HEK293 (cell line): ENCODE measurements around the gene TRIM72.

Experiments used
- IKZF3 ChIP-seq: fragments of 450-650 bp; IDR thresholded peaks from 2 replicates; pipeline ENCODE4 v1.5.0; 2018; ENCODE audit warnings: missing biosample characterization, mild to moderate bottlenecking, missing genetic modification characterization, moderate library complexity
- REPIN1 ChIP-seq: fragments of 450-650 bp; formaldehyde crosslinking; IDR thresholded peaks from 2 replicates; pipeline ENCODE4 v1.5.1; 2017; ENCODE audit warnings: missing biosample characterization, missing genetic modification characterization, low read depth
- REST ChIP-seq: fragments of 450-650 bp; formaldehyde crosslinking; IDR thresholded peaks from 2 replicates; pipeline ENCODE4 v1.5.1; 2016; ENCODE audit warnings: missing biosample characterization, missing genetic modification characterization
- TCF7L2 ChIP-seq: IDR thresholded peaks from 2 replicates; pipeline ENCODE4 v1.6.1; 2011; ENCODE audit warnings: low read depth, mild to moderate bottlenecking, inconsistent platforms, low read length, moderate library complexity, borderline replicate concordance
- ZEB2 ChIP-seq: fragments of 450-650 bp; formaldehyde crosslinking; IDR thresholded peaks from 2 replicates; pipeline ENCODE4 v1.5.1; 2016; ENCODE audit warnings: missing biosample characterization, missing genetic modification characterization
- ZNF112 ChIP-seq: fragments of 450-650 bp; formaldehyde crosslinking; IDR thresholded peaks from 2 replicates; pipeline ENCODE4 v1.5.0; 2017; ENCODE audit warnings: missing biosample characterization, missing genetic modification characterization
- ZNF114 ChIP-seq: fragments of 450-650 bp; formaldehyde crosslinking; IDR thresholded peaks from 2 replicates; pipeline ENCODE4 v1.5.0; 2017; ENCODE audit warnings: missing biosample characterization, missing genetic modification characterization
- ZNF132 ChIP-seq: fragments of 450-650 bp; formaldehyde crosslinking; IDR thresholded peaks from 2 replicates; pipeline ENCODE4 v1.5.1; 2017; ENCODE audit warnings: missing biosample characterization, missing genetic modification characterization, borderline replicate concordance
- ZNF133 ChIP-seq: fragments of 450-650 bp; formaldehyde crosslinking; IDR thresholded peaks from 2 replicates; pipeline ENCODE4 v1.5.1; 2016; ENCODE audit warnings: missing biosample characterization, missing genetic modification characterization
- ZNF140 ChIP-seq: fragments of 450-650 bp; formaldehyde crosslinking; IDR thresholded peaks from 2 replicates; pipeline ENCODE4 v1.5.1; 2016; ENCODE audit warnings: missing biosample characterization, missing genetic modification characterization
- ZNF157 ChIP-seq: fragments of 450-650 bp; formaldehyde crosslinking; IDR thresholded peaks from 2 replicates; pipeline ENCODE4 v1.5.1; 2016; ENCODE audit warnings: missing biosample characterization, missing genetic modification characterization
- ZNF211 ChIP-seq: fragments of 450-650 bp; formaldehyde crosslinking; IDR thresholded peaks from 2 replicates; pipeline ENCODE4 v1.5.1; 2016; ENCODE audit warnings: low read depth, missing biosample characterization, missing genetic modification characterization
- ZNF26 ChIP-seq: fragments of 450-650 bp; formaldehyde crosslinking; IDR thresholded peaks from 2 replicates; pipeline ENCODE4 v1.5.1; 2016; ENCODE audit warnings: missing biosample characterization, missing genetic modification characterization
- ZNF292 ChIP-seq: fragments of 450-650 bp; formaldehyde crosslinking; IDR thresholded peaks from 2 replicates; pipeline ENCODE4 v1.5.1; 2016; ENCODE audit warnings: low read depth, missing biosample characterization, missing genetic modification characterization, borderline replicate concordance
- ZNF324 ChIP-seq: fragments of 450-650 bp; formaldehyde crosslinking; IDR thresholded peaks from 2 replicates; pipeline ENCODE4 v1.5.1; 2016; ENCODE audit warnings: missing biosample characterization, missing genetic modification characterization
- ZNF362 ChIP-seq: fragments of 450-650 bp; formaldehyde crosslinking; IDR thresholded peaks from 2 replicates; pipeline ENCODE4 v1.5.1; 2016; ENCODE audit warnings: missing biosample characterization, missing genetic modification characterization
- ZNF488 ChIP-seq: fragments of 450-650 bp; formaldehyde crosslinking; IDR thresholded peaks from 2 replicates; pipeline ENCODE4 v1.5.1; 2016; ENCODE audit warnings: missing biosample characterization, missing genetic modification characterization
- ZNF513 ChIP-seq: fragments of 450-650 bp; IDR thresholded peaks from 2 replicates; pipeline ENCODE4 v1.5.1; 2018; ENCODE audit warnings: missing biosample characterization, missing genetic modification characterization
- ZNF521 ChIP-seq: fragments of 450-650 bp; formaldehyde crosslinking; IDR thresholded peaks from 2 replicates; pipeline ENCODE4 v1.5.1; 2017; ENCODE audit warnings: missing biosample characterization, mild to moderate bottlenecking, missing genetic modification characterization
- ZNF549 ChIP-seq: fragments of 450-650 bp; IDR thresholded peaks from 2 replicates; pipeline ENCODE4 v1.5.1; 2018; ENCODE audit warnings: missing biosample characterization, missing genetic modification characterization, mild to moderate bottlenecking, inconsistent platforms, moderate library complexity
- ZNF555 ChIP-seq: fragments of 450-650 bp; formaldehyde crosslinking; conservative IDR thresholded peaks from 2 replicates; pipeline ENCODE4 v1.5.1; 2017; ENCODE audit warnings: missing biosample characterization, mild to moderate bottlenecking, missing genetic modification characterization, inconsistent platforms
- ZNF560 ChIP-seq: fragments of 450-650 bp; formaldehyde crosslinking; IDR thresholded peaks from 2 replicates; pipeline ENCODE4 v1.5.1; 2017; ENCODE audit warnings: missing biosample characterization, missing genetic modification characterization, borderline replicate concordance
- ZNF610 ChIP-seq: fragments of 450-650 bp; formaldehyde crosslinking; IDR thresholded peaks from 2 replicates; pipeline ENCODE4 v1.5.1; 2016; ENCODE audit warnings: missing biosample characterization, missing genetic modification characterization, borderline replicate concordance
- ZNF692 ChIP-seq: fragments of 450-650 bp; formaldehyde crosslinking; IDR thresholded peaks from 2 replicates; pipeline ENCODE4 v1.5.1; 2016; ENCODE audit warnings: missing biosample characterization, missing genetic modification characterization
- ZNF777 ChIP-seq: fragments of 450-650 bp; formaldehyde crosslinking; IDR thresholded peaks from 2 replicates; pipeline ENCODE4 v1.5.1; 2017; ENCODE audit warnings: missing biosample characterization, missing genetic modification characterization, borderline replicate concordance
- ZNF792 ChIP-seq: fragments of 450-650 bp; formaldehyde crosslinking; IDR thresholded peaks from 2 replicates; pipeline ENCODE4 v1.5.1; 2016; ENCODE audit warnings: missing biosample characterization, missing genetic modification characterization
- ZSCAN18 ChIP-seq: fragments of 450-650 bp; formaldehyde crosslinking; IDR thresholded peaks from 2 replicates; pipeline ENCODE4 v1.5.1; 2016; ENCODE audit warnings: missing biosample characterization, missing genetic modification characterization
- ZSCAN23 ChIP-seq: fragments of 450-650 bp; formaldehyde crosslinking; IDR thresholded peaks from 2 replicates; pipeline ENCODE4 v1.5.1; 2016; ENCODE audit warnings: missing biosample characterization, missing genetic modification characterization

The TRIM72 gene

GRCh38 chr16:31179747-31180459 is 34.0 kb upstream of the TRIM72 start, which contains the start of gene FUS (continued):
- TF ChIP-seq REST (tag by site-specific recombination) (peak; percentile 57; the same call in 1 of the 2 replicates), ZNF521 (tag by site-specific recombination) (no peak), ZNF560 (tag by site-specific recombination) (no peak), IKZF3 (tag by site-specific recombination) (peak; percentile 21), TCF7L2 (no peak), ZNF792 (tag by site-specific recombination) (peak; percentile 41; the same call in 1 of the 2 replicates), ZEB2 (tag by site-specific recombination) (peak; percentile 52), ZNF132 (no peak), ZNF292 (tag by site-specific recombination) (no peak), REPIN1 (tag by site-specific recombination) (peak; percentile 83), ZNF211 (no peak), ZNF133 (no peak), ZNF555 (tag by site-specific recombination) (no peak), ZNF549 (no peak), ZSCAN23 (tag by site-specific recombination) (peak; percentile 56; the same call in 1 of the 2 replicates), ZNF114 (tag by site-specific recombination) (no peak), ZNF324 (peak; percentile 92), ZNF112 (no peak), ZSCAN18 (peak; percentile 57; the same call in 1 of the 2 replicates), ZNF777 (tag by site-specific recombination) (no peak; the same call in 1 of the 2 replicates), ZNF692 (tag by site-specific recombination) (peak; percentile 90), ZNF488 (tag by site-specific recombination) (no peak), ZNF157 (0 out of 2 replicates have a peak, but pooled peaks have one; percentile 39), ZNF513 (tag by site-specific recombination) (no peak), ZNF140 (no peak), ZNF26 (tag by site-specific recombination) (no peak), ZNF362 (tag by site-specific recombination) (no peak), ZNF610 (tag by site-specific recombination) (no peak)
